Astrocyte of the cerebellum (primary cell): ENCODE data around the gene NR0B1.
A peak's percentile ranks its signal among the peaks of the same experiment; 100 is the strongest.

ENCODE experiments used
- DNase-seq: peaks from one replicate; pipeline ENCODE4 v3.0.0-alpha.2; 2011; ENCODE audit warnings: low read depth
- H3K4me3 ChIP-seq: 2 replicates; pipeline ENCODE4 v1.5.1; 2011; ENCODE audit warnings: mild to moderate bottlenecking, low read depth, low read length, moderate library complexity
- in situ Hi-C: cut with HindIII; loops from 2 replicates; pipeline ENCODE4 v1.10.0; 2017; ENCODE audit warnings: low sequenced_read_pairs
- TF ChIP-seq, protein P1 (sequence below): IDR thresholded peaks from 2 replicates; pipeline ENCODE4 v1.5.1; 2012; ENCODE audit warnings: low read length, low read depth, moderate library complexity, mild to moderate bottlenecking; ENCODE audit errors: missing control alignments

Gene NR0B1, protein sequence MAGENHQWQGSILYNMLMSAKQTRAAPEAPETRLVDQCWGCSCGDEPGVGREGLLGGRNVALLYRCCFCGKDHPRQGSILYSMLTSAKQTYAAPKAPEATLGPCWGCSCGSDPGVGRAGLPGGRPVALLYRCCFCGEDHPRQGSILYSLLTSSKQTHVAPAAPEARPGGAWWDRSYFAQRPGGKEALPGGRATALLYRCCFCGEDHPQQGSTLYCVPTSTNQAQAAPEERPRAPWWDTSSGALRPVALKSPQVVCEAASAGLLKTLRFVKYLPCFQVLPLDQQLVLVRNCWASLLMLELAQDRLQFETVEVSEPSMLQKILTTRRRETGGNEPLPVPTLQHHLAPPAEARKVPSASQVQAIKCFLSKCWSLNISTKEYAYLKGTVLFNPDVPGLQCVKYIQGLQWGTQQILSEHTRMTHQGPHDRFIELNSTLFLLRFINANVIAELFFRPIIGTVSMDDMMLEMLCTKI

GRCh38 chrX:30309139-30309571 lies at the start of gene NR0B1:
TSS of gene NR0B1 (minus strand) at chrX:30309390. CDS start at chrX:30309363, 27 bp downstream.
- no peak for DNase-seq
- H3K4me3 ChIP-seq = peak within 1 kb of the TSS; percentile 25

DNA sequence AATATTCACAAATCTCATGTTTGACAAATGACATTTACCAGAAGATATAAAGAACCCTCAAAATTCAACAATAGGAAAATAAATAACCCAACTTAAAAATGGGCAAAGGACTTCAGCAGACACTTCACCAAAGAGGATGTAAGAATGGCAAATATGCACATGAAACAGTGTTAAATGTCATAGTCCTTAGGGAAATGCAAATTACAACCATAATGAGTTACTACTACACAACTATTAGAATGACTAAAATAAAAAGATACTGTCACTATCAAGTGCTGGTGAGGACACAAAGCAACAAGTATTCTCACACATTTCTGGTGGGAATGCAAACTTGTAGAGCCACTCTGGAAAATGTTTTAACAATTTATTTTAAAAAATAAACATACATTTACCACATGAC lies 40.8 kb upstream of the NR0B1 start:
- TF ChIP-seq, protein P1, sequence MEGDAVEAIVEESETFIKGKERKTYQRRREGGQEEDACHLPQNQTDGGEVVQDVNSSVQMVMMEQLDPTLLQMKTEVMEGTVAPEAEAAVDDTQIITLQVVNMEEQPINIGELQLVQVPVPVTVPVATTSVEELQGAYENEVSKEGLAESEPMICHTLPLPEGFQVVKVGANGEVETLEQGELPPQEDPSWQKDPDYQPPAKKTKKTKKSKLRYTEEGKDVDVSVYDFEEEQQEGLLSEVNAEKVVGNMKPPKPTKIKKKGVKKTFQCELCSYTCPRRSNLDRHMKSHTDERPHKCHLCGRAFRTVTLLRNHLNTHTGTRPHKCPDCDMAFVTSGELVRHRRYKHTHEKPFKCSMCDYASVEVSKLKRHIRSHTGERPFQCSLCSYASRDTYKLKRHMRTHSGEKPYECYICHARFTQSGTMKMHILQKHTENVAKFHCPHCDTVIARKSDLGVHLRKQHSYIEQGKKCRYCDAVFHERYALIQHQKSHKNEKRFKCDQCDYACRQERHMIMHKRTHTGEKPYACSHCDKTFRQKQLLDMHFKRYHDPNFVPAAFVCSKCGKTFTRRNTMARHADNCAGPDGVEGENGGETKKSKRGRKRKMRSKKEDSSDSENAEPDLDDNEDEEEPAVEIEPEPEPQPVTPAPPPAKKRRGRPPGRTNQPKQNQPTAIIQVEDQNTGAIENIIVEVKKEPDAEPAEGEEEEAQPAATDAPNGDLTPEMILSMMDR = no peak
- no peak for DNase-seq
- no peak overlapping the region for H3K4me3 ChIP-seq
- in situ Hi-C loops = no loop called here

More at GRCh38 chrX:30309139-30309571, at the start of gene NR0B1:
- in situ Hi-C loops = no loop called here
- TF ChIP-seq, protein P1 = no peak

DNA sequence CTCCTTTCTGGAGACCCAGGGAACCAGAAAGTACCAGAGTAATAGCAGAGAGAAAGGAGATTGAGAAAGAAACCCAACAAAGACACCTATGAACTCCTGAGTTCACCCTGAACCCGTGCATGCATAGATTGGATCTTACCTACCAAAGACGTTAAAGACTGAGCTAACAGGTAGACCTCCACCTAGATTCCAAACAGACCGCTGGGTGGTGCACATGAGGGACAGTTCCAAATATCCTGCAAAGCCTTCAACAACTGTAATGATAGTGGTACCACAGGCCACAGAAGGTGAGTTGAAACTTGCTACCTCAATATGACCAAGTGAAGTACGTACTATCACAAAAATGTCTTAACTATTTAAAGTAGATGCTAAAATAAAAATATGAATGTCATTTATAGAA lies 34.0 kb upstream of the NR0B1 start:
- no peak overlapping the region for H3K4me3 ChIP-seq
- in situ Hi-C loops = no loop called here
- DNase-seq = no peak
- TF ChIP-seq, protein P1 = no peak

DNA sequence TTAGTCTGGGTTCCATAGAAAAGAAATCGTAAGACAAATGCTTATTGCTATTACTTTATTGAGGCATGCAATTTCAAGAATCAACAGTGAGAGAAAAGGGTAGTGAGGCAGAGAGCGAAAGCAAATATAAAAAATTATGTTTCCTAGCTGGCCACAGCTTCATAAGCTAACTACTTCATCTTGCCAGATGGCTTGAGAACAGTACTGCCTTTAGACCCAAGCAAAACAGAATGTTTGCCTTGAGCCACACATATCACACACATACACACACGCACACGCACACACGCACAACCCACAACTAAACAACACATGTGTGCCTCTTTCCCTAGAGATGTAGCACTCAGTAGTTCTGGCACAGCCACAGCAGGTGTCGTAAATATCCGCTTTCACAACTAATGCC lies 31.6 kb upstream of the NR0B1 start:
- H3K4me3 ChIP-seq = no peak overlapping the region
- DNase-seq = no peak
- TF ChIP-seq, protein P1 = no peak
- in situ Hi-C loops = no loop called here

- TF ChIP-seq, protein P1 = no peak
- DNase-seq = no peak
- in situ Hi-C loops = no loop called here
- no peak overlapping the region for H3K4me3 ChIP-seq
Observed at GRCh38 chrX:30327762-30328161, 18.6 kb upstream of the NR0B1 start.

DNA sequence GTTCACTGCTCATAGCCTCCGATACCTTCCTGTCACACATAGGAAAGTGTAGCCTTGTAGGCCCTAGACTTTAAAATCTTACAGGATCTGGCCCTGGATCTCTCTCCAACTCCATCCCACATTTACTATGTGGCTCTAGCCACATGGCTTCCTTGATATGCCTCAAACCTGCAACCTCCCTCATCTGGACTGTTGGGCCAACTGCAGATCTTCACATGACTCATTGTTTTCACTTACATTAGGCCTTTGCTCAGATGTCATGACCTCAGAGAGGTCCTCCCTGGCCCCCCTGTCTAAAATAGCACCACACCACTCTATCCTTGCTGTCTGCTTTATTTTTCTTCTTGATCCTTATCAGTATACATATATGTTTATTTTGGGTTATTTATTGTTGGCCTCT lies 8.1 kb upstream of the NR0B1 start:
- no peak for DNase-seq
- in situ Hi-C loops = no loop called here
- H3K4me3 ChIP-seq = no peak overlapping the region
- TF ChIP-seq, protein P1 = no peak
